A549 (cell line): ENCODE results near the gene RTN4RL1.

ENCODE experiments used
- CHD4 ChIP-seq: fragments of 200-600 bp; sonication (generic); IDR thresholded peaks from 2 replicates; pipeline ENCODE4 v1.6.1; 2016; ENCODE audit warnings: antibody characterized with exemption, mild to moderate bottlenecking, borderline replicate concordance
- CTCF ChIP-seq: fragments of >200 bp; sonication (Bioruptor Twin); formaldehyde crosslinking; IDR thresholded peaks from 3 replicates; pipeline ENCODE4 v1.5.1; 2016
- E2F6 ChIP-seq: IDR thresholded peaks from 2 replicates; pipeline ENCODE4 v1.6.1; 2012; ENCODE audit warnings: low read depth, borderline replicate concordance
- ELK1 ChIP-seq: fragments of 150-350 bp; IDR thresholded peaks from 2 replicates; pipeline ENCODE4 v1.6.1; 2014; ENCODE audit warnings: low read depth, mild to moderate bottlenecking, low read length
- HOXB13 ChIP-seq: fragments of 250-450 bp; sonication (Bioruptor Pico); IDR thresholded peaks from 2 replicates; pipeline ENCODE4 v1.5.0; 2020; ENCODE audit warnings: low read depth, mild to moderate bottlenecking, moderate library complexity
- PBX3 ChIP-seq: IDR thresholded peaks from 2 replicates; pipeline ENCODE4 v1.6.1; 2012
- POLR2A ChIP-seq: IDR thresholded peaks from 2 replicates; pipeline ENCODE4 v1.6.1; 2012; ENCODE audit warnings: mild to moderate bottlenecking, low read length
- POLR2AphosphoS2 ChIP-seq: conservative IDR thresholded peaks from 2 replicates; pipeline ENCODE4 v1.6.1; 2012; ENCODE audit warnings: low read length, improper control_type of control experiment, inconsistent platforms
- SMC3 ChIP-seq: fragments of >200 bp; sonication (Bioruptor Twin); formaldehyde crosslinking; IDR thresholded peaks from 3 replicates; pipeline ENCODE4 v1.6.1; 2018; ENCODE audit warnings: inconsistent platforms
- TP53 ChIP-seq: fragments of 250-450 bp; sonication (Bioruptor Pico); IDR thresholded peaks from 2 replicates; pipeline ENCODE4 v1.5.0; 2021; ENCODE audit warnings: mild to moderate bottlenecking, moderate library complexity
- TF ChIP-seq, protein P1 (sequence below): IDR thresholded peaks from 2 replicates; pipeline ENCODE4 v1.6.1; 2012
- TF ChIP-seq, protein P2 (sequence below): fragments of 200-600 bp; sonication (generic); IDR thresholded peaks from 2 replicates; pipeline ENCODE4 v1.6.1; 2016; ENCODE audit warnings: antibody characterized with exemption, mild to moderate bottlenecking, moderate library complexity

GRCh38 chr17:1918346-1919162 lies 106.6 kb downstream of the RTN4RL1 start:
- TF ChIP-seq E2F6 (no peak), CTCF (no peak), POLR2A (no peak), POLR2AphosphoS2 (no peak), ELK1 (no peak), HOXB13 (CRISPR knock-in tag) (no peak), PBX3 (no peak), TP53 (CRISPR knock-in tag) (no peak), SMC3 (no peak), CHD4 (no peak)
- TF ChIP-seq, protein P1, sequence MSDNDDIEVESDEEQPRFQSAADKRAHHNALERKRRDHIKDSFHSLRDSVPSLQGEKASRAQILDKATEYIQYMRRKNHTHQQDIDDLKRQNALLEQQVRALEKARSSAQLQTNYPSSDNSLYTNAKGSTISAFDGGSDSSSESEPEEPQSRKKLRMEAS, result no peak
- TF ChIP-seq, protein P2, sequence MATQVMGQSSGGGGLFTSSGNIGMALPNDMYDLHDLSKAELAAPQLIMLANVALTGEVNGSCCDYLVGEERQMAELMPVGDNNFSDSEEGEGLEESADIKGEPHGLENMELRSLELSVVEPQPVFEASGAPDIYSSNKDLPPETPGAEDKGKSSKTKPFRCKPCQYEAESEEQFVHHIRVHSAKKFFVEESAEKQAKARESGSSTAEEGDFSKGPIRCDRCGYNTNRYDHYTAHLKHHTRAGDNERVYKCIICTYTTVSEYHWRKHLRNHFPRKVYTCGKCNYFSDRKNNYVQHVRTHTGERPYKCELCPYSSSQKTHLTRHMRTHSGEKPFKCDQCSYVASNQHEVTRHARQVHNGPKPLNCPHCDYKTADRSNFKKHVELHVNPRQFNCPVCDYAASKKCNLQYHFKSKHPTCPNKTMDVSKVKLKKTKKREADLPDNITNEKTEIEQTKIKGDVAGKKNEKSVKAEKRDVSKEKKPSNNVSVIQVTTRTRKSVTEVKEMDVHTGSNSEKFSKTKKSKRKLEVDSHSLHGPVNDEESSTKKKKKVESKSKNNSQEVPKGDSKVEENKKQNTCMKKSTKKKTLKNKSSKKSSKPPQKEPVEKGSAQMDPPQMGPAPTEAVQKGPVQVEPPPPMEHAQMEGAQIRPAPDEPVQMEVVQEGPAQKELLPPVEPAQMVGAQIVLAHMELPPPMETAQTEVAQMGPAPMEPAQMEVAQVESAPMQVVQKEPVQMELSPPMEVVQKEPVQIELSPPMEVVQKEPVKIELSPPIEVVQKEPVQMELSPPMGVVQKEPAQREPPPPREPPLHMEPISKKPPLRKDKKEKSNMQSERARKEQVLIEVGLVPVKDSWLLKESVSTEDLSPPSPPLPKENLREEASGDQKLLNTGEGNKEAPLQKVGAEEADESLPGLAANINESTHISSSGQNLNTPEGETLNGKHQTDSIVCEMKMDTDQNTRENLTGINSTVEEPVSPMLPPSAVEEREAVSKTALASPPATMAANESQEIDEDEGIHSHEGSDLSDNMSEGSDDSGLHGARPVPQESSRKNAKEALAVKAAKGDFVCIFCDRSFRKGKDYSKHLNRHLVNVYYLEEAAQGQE, result no peak
